NCI-H345 (cell line): ENCODE data around the gene GLCCI1.
"Not testable (repeated sequence)": the region's sequence is repeated elsewhere in the genome, so short reads cannot be mapped to it uniquely, and the experiment has no call there.

ENCODE experiments used
- DNase-seq: peaks from one replicate; lab custom pipeline; 2025; lab: John Stamatoyannopoulos, UW

Gene GLCCI1

DNA sequence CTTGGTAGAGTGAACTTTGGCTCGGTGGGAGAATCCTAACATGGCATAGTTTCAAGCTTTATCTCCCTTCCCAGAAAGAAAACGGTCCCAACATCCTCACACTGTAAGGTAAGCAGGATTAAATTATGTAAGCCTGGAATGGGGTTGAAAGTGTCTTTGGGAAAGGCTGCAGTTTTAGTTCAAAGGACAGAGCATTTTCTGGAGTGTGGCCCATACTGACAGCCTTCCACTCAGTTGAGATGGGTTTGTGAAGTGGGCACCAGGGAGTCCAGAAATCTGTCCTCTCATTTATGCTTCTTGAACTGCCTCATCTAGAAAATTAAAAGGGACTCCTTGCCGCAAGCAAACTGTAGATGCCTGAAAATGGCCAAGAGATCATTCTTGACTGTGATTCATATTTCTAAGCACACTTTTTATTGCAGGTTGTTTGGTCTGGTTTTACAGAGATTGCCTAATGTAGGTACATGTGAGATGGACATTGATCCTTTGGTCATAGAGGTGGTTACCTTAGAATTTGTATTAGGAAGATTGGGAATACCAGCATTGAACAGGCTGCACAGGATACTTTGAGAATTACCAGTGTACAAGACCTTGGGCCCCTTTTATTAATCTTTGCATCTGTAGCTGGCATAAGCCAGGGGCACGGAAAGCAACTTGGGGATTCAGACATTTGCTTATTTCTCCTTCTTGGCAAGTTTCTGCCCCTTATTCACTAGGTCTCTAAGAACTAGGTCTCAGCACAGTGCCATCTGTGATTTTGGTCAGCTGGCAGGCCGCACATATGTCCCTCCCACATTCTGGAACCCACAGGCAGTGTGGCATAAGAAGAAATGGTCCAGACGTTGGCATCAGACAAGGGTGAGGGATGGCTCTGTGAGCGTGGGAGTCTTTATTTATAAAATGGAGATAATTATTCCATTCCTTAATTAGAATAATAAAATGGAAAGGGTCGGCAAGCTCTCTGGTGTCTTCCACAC is 125.9 kb downstream of the GLCCI1 start:
- DNase-seq: no peak

DNA sequence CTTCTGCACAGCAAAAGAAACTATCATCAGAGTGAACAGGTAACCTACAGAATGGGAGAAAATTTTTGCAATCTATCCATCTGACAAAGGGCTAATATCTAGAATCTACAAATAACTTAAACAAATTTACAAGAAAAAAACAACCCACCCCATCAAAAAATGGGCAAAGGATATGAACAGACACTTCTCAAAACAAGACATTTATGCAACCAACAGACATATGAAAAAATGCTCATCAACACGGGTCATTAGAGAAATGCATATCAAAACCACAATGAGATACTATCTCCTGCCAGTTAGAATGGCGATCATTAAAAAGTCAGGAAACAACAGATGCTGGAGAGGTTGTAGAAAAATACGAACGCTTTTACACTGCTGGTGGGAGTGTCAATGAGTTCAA is 132.7 kb downstream of the GLCCI1 start:
- DNase-seq: not testable (repeated sequence)

DNA sequence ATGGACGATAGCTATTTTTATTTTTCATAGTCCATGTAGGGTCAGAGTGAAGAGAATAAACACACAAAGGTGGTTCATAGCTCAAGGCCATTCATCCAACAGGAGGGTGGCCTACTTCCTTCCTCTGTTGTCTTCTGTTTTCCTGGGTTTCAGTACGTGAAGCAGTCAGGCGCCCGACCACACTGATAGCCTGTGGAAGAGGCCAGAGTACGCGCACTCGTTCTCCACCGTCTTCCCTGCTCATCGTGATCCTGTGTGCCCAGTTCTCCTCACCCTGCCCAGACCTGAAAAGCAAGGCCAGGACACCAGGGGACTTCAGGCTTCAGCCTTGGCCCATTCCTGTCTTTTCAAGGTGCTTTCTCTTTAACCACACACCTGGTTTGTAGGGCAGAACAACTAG is 134.7 kb downstream of the GLCCI1 start:
- no peak for DNase-seq

DNA sequence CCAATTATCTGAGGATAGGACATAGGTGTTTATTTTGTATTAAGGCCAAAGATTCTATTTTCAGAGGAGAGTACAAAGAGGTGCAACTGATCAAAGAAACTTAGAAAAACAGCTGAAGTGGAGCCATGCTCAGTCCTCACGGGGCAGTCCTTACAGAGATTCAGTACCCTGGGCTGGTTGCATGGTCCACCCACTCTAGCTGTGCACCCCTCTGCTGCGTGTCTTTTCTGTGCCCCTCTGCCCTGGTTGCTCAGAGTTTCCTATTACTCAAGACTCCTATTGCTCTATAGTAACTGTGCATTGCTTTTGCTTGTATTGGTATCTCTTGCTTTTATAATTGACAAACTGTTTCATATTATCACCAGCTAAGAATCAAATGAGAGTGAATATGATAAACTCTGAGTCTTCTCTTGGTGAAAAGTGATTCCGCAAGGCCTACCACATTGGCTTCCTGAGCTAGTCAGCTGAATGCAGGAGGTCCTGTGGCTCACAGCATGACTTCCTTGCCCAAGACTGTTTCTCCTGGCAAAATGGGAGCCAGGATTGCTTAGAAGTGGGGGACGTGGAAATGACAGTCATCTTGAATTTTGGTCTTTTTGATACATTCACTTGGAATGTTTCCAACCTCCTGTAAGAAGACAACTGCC is 137.0 kb downstream of the GLCCI1 start:
- DNase-seq: no peak

DNA sequence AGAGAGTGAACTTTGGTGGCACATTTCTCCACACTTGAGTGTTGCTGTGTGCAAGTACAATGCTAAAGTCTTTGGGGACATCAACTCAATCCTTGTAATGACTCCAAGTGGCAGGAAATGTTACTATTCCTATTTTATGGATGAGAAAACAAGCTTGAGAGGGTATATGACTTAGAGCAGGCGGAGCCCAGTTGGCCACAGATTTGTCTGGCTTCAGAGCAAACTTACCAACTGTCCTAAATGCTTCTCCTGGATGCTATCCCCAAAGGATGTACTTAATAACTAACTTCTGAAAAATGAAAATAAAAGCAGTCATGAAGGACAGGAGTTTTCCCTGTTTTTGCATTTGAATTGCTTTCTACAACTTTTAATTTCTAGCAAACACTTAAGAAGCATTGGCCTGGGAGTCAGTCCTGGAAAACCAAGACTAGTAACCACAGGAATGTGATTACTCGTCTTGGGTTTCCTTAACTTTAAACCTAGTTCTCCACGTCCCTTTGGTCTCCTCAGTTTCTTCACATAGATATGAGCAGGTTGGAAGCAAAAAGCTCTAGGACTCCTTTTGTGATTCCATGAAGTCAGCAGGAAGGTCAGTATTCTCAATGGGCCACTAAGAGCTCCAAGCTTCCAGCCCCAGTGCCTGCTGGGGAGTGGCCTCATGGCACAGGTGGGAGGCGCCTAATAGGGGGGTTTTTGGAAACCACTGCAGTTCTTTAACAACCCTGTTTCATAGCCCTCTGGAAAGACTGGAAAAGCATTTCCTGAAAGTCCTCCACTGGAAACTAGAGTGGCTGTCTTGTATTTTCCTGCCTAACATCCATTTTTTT is 140.8 kb downstream of the GLCCI1 start:
- DNase-seq: no peak

DNA sequence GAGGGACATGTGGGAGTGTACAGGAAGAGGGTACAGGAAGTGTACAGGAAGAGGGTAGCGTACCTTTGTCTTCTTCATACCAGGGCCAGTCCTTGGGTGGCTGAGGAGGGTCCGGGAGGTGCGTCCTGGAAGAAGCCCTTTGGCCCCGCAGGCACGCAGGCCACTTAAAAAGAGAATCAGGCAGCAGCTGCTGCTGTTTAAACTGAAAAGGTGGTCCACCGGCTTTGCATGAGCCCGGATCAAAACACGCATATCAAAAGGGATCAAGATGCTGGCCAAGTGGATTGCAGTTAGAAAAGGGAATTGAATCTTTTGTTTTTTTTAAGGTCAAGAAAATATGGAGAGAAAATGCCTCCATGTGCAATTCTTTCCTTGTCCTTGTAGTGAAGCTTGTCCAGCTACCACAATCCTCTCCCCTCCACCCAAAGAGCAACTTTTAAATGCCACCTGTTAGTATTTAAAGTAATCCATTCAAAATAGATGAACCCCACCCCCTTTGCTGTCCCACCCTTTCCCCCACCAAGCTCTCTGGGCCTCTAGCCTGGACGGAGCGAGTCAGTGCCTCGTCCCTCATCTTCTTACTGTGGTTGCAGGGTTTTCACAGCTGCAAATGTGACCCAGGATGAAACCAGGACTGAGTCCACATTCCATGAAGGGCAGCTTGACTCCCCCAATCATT is 142.8 kb downstream of the GLCCI1 start:
- DNase-seq: no peak

DNA sequence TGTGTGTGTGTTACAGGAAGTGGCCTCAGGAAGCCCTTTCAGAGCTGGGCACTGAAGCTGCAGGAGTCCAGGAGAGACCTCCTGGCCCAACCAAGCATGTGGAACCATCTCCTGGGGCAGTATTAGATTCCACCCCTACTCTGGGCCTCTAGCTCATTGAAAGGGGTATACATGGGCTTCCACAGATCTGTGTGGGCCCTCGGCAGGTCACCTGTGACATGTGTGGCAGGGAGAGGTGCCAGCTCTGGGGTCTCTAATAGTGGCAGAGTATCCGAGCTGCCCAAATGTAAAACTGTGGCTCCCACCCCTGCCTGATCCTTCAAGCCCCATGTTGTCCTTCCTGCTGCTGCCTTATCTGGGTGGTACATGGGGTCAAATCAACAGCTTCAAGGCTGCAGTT is 144.1 kb downstream of the GLCCI1 start:
- no peak for DNase-seq

DNA sequence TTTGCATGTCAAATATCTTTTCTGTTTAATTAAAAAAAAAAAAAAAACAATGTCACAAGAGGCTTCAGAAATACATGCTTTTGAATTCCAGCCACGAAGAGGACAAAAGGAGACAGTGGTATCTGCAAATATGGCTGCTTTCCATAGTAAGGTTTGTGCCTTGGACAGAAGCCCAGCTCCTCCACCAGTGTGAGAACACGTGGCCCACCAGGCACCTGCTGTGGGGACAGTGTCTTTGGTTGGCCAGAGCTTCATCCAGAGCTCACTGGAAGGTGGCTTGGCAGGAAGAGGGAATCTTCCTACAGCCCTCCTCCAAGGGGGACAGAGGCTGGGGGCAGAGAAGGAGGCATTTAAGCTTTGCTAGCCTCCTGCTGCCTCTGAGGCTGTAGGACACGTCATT is 144.6 kb downstream of the GLCCI1 start:
- DNase-seq: no peak

DNA sequence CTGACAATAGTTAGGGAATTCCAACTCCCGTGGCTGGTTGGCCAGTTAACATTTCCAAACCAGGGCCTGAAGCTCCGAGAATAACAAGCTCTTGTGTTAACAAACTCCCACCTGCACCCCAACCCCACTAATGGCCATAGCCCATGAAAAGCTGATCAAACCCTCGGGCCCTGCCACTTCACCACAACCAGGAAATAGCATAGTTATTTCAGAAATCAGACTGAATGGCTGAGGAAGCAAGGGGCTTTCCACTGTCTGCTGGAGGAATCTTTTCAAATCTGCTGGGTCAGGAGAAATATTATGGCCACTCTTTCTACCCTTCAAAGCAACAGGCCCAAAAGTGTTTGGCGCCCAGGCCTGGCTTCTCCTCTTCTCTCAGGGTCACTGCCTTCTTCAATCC is 145.6 kb downstream of the GLCCI1 start:
- no peak for DNase-seq

DNA sequence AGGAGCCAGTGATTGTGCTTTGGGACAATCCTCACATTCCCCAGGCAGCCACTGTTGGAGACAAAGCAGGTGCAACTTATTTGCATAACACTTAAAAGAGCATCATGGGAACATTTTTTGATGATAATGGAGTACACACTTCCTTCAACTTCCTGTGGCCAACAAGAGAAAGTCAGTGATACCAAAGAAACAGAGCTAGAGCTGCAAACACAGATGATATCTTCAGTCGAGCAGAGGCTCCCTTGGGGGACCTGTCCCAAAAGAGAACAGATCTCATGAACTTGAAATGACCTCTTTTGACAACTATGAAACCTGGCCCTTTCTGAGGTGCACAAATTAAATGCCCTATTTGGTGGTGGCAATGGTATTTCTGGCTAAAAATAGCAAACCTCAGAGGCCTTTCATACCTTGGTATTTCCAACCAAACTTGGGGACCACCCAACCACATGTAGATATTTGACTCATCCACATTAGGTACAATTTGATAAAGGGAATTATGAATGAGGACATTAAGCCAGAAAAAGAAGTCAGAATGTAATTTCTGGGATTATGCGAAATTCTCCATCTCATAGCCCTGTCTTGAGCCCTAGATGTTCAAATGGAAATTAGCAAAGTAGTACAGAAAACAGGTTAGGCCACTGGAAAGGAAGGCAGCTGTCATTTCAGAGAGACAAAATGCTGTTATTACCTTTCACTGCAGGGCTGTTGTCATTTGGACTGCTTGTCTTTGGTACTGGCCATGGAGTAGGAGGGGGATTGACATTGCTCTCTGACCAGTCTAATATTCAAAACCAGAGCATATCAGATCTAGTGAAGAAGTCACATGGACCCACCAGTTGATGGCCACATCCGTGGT is 147.2 kb downstream of the GLCCI1 start:
- no peak for DNase-seq

DNA sequence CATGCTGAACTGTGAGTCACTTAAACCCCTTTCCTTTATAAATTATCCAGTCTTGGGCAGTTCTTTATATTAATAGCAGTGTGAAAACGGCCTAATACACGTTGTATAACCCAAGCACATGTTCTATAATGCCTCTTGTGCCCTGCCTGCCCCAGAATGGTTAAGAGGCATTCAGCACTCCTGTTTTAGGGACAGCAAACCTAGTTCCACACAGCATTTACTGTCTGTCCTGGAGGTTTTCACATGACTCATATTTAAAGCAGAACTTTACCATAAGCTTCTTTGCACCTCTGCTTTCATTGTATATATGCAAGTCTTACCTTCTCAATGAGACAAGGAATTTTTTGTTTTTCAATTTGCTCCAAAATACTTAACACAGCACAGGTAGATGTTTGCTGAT is 148.6 kb downstream of the GLCCI1 start:
- DNase-seq: no peak

DNA sequence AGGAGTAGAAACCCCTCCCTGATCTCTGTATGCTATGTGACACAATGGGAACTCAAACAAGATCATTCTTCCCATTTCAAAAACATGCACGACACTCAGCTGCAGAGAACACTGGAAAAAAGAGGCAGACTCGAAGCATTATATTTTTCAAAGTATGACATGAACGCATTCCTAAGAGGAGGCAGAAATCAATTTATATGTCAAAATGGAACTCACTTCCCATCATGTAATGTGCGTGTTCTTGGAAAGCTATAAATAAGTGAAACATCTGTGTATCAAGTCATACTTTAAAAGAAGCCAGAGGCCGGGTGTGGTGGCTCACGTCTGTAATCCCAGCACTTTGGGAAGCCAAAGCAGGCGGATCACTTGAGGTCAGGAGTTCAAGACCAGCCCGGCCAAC is 150.7 kb downstream of the GLCCI1 start:
- no peak for DNase-seq

DNA sequence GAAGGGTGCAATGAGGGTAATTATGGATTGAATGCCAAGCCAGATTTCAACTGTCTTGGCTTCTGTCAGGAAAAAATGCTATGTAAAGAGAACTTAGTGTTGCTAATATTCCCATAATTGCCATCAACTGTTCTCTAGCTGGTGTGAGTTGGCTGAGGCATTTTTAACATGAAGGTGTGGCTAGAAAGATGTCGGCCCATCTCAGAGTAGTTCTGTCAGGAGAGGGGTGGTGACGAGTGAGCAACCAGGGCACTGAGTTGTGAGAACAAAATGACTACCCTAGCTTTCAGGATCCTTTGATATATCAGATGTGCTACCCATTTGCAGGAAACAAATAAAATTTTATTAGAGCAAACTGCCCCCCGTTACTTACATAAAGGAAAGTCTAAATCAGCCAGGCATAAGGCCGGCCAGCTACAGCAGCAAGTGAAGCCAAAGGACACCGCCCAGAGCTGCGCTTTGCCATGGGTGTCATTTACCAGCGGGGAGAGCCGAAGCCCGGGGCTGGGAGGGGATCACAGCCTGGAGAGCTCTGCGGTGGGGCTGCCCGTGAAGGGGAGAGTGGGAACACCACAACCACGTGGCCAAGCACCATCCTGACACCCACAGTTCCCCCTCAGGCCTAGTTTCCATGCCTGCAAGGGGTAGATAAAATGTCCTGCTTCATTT is 151.9 kb downstream of the GLCCI1 start:
- no peak for DNase-seq

DNA sequence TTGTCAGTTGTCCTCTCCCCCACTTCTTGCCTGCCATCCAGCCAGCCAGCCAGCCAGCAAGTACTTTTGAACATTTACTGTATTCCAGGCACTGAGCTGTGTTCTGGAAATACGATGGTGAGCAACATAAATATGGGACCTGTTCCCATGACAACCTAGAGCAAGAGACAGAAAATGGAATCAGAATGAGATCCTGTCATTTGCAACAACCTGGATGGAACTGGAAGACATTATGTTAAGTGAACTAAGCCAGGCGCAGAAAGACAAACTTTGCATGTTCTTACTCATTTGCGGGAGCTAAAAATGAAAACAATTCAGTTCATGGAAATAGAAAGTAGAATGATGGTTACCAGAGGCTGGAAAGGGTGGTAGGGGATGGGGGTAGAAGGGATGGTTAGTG is 152.6 kb downstream of the GLCCI1 start:
- DNase-seq: no peak

DNA sequence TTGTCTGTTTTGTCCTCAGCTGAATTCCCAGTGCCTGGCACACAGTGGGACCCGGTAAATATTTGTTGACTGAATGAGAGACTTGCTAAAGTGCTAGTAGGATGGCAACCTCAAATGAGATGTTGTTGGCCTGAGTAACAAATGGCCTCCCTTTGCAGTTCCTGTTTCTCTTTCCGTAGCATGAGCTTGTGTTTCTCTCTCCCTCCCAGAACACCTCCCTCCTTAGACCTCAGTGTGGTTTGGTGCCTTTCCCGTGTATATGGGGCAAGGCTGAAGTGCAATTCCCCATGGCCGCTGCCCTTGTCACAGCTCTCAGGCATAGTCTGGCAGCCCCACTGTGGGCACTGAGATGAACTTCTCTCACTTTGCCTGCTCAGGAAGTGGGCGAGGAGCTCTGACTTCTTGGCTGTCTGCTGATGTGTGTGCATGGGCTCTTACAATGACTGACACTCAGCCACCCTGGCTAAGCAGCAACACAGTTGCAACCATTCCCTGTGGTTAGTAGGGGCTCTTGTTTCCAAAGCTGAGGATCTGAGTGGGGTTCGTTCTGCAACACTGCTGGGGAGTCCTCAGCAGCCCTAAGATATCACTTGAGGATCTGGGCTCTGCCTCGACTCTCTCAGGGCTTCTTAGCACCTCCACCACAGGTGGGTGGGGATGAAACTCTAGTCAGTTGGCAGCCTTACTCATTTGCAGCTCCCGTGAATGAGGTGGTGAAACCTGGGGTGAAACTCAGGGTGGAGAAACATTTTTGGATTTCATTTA is 157.3 kb downstream of the GLCCI1 start:
- DNase-seq: no peak

DNA sequence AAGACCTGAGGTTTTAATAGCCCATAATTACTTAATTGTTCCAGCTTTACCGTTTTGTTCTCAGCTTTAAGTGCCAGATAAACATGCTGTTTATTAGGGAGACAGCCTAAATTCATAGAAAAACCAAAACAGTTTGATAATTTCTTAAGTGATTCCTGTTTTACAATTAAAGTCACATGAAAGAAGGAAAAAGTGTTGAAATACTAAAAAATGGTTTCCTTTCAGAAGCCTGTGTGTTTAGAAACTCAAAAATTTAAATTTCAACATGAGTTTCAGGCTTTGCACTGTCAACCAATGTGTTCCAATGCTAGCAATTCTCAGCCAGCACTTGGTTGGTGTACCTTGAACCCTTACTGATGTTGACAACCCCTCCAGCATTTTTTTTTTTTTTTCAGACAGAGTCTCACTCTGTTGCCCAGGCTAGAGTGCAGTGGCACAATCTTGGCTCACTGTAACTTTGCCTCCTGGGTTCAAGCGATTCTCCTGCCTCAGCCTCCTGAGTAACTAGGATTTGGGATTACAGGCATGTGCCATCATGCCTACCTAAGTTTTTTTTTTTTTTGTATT is 158.1 kb downstream of the GLCCI1 start:
- no peak for DNase-seq

DNA sequence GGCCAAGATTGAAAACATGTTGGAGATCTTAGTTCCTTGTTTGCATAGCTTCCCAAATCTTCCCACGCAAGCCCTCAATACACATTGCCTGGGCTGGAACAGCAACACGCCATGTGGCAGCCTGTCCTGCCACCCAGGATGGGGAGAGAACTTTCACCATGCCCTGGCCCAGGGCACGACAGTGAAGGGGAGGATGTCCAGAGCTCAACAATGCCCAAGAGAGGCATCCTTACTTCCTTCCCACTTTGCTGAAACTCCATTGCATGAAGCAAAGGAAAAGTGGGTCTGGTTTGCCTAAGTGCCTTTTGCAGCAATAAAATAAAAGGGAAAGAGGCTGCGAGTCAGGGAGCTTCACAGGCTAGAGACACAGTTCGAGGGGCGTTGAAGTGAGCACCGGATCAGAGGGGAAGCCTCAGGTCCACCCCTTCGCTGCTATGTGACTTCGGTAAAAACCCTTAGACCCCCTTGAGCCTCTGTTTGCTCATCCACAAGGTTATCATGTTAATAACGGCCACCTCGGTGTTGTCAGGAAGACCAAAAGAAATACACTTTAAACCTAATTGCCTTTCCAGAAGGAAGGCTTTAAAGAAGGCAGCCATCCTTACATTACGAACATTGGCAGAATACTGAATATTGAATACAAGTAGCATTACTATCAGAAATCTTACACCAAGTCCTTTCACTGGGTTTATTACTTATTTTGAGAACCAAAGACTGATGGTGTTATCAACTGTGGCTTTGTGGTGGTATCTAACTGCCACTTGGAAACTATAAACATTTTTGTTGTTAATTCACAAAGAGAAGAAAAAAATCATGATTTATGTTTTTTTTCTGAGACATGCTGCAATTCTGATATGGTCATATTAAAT is 160.1 kb downstream of the GLCCI1 start:
- DNase-seq: no peak

DNA sequence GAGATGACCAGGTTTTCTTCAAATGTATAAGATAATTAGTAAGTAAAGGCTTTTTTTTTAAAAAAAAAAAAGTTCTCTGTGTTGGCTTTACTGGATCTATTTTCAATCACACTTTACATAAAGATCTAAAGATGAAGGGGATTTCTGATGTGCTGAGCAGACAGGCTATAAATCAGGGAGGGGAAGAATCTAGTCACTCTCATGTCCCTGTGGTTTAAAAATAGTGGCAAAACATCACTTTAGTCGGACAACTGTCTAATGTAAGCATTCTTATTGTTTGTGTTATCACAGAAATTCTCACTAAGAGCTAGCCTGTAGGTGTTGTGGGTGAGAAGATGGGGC is 160.7 kb downstream of the GLCCI1 start:
- DNase-seq: no peak

DNA sequence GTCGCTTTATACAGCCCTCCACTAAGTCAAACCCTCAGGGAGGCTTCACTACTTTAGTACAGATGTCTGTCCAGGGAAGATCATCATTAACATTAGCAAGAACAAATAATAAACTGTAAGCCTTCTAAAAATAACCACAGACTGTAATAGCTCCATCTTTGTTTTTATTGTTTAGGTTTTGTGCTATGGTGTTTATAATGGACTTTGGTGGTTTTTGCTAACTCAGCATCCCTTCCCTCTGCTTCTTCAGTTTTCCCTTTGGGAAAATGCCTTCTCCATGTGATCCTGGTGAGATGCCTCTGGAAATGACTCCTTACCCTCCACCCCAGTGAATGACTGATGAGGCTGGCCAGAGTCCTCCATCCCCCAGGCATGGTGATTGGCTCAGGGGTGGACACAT is 162.1 kb downstream of the GLCCI1 start:
- DNase-seq: no peak
